Type B pancreatic cell (in vitro differentiated cells): ENCODE data around the gene OBP2A. TPM values are rescaled to one million over a fixed set of nuclear protein-coding genes. Genes with fewer than 3 reads are reported as not detected.

Source experiments
- DNase-seq: peaks from one replicate; pipeline ENCODE4 v3.0.0; 2021; ENCODE audit warnings: mixed read lengths; ENCODE audit not compliant: unreplicated experiment; ENCODE audit errors: extremely low spot score
- H3K27ac Mint-ChIP-seq: 2 replicates; pipeline ENCODE4 v1.8.0; 2021; ENCODE audit warnings: mild to moderate bottlenecking, mixed read lengths
- H3K27me3 Mint-ChIP-seq: 2 replicates; pipeline ENCODE4 v1.8.0; 2021; ENCODE audit warnings: mixed read lengths
- H3K36me3 Mint-ChIP-seq: 2 replicates; pipeline ENCODE4 v1.8.0; 2021; ENCODE audit warnings: mixed read lengths
- H3K4me1 Mint-ChIP-seq: one replicate; pipeline ENCODE4 v1.8.0; 2021; ENCODE audit warnings: mixed read lengths; ENCODE audit not compliant: unreplicated experiment
- H3K4me3 Mint-ChIP-seq: 2 replicates; pipeline ENCODE4 v1.8.0; 2021; ENCODE audit warnings: mild to moderate bottlenecking, mixed read lengths
- H3K9me3 Mint-ChIP-seq: 2 replicates; pipeline ENCODE4 v1.8.0; 2021; ENCODE audit warnings: mixed read lengths
- CTCF ChIP-seq: fragments of 200-600 bp; sonication (generic); conservative IDR thresholded peaks from 2 replicates; pipeline ENCODE4 v1.5.0; 2021; ENCODE audit warnings: antibody characterized with exemption, mild to moderate bottlenecking
- total RNA-seq: library from RNA; stranded (reverse); gene quantifications from 2 replicates; pipeline ENCODE4 v1.2.1, GENCODE V29; 2021; ENCODE audit warnings: low replicate concordance

The OBP2A gene
- total RNA-seq, 1 donor from 2014 or later = not detected

- no peak for TF ChIP-seq CTCF
- peaks cover 9% of the 10 kb centered on the region for H3K4me1 Mint-ChIP-seq
- H3K36me3 Mint-ChIP-seq = no peaks in the 10 kb centered on the region
- H3K27me3 Mint-ChIP-seq = peaks cover 4% of the 10 kb centered on the region
- H3K27ac Mint-ChIP-seq = no peak overlapping the region
- no peak overlapping the region for H3K4me3 Mint-ChIP-seq
- no peak for DNase-seq
- H3K9me3 Mint-ChIP-seq = peaks cover 1% of the 10 kb centered on the region
Observed at GRCh38 chr9:135514342-135515082, 31.4 kb upstream of the OBP2A start.

GRCh38 chr9:135515083-135515951 is 30.6 kb upstream of the OBP2A start:
- no peak for DNase-seq
- peaks cover 9% of the 10 kb centered on the region for H3K4me1 Mint-ChIP-seq
- no peak for TF ChIP-seq CTCF
- no peaks in the 10 kb centered on the region for H3K9me3 Mint-ChIP-seq
- H3K27ac Mint-ChIP-seq = no peak overlapping the region
- H3K4me3 Mint-ChIP-seq = no peak overlapping the region
- H3K27me3 Mint-ChIP-seq = peaks cover 4% of the 10 kb centered on the region
- H3K36me3 Mint-ChIP-seq = no peaks in the 10 kb centered on the region

GRCh38 chr9:135516132-135516860 is 29.6 kb upstream of the OBP2A start:
- Mint-ChIP-seq H3K27ac (no peak overlapping the region), H3K9me3 (no peaks in the 10 kb centered on the region), H3K4me1 (peaks cover 9% of the 10 kb centered on the region), H3K36me3 (no peaks in the 10 kb centered on the region), H3K4me3 (no peak overlapping the region), H3K27me3 (peaks cover 4% of the 10 kb centered on the region)
- no peak for TF ChIP-seq CTCF
- peak; percentile 63 for DNase-seq

- no peak for TF ChIP-seq CTCF
- peak; percentile 45 for DNase-seq
- Mint-ChIP-seq H3K36me3 (no peaks in the 10 kb centered on the region), H3K9me3 (no peaks in the 10 kb centered on the region), H3K27ac (no peak overlapping the region), H3K4me1 (peaks cover 7% of the 10 kb centered on the region), H3K27me3 (peaks cover 2% of the 10 kb centered on the region), H3K4me3 (no peak overlapping the region)
Observed at GRCh38 chr9:135517407-135517822, 28.5 kb upstream of the OBP2A start.

- no peak overlapping the region for H3K4me3 Mint-ChIP-seq
- DNase-seq = no peak
- no peak overlapping the region for H3K27ac Mint-ChIP-seq
- H3K9me3 Mint-ChIP-seq = no peaks in the 10 kb centered on the region
- H3K36me3 Mint-ChIP-seq = no peaks in the 10 kb centered on the region
- H3K27me3 Mint-ChIP-seq = no peaks in the 10 kb centered on the region
- no peak for TF ChIP-seq CTCF
- no peaks in the 10 kb centered on the region for H3K4me1 Mint-ChIP-seq
Observed at GRCh38 chr9:135519179-135519971, 26.6 kb upstream of the OBP2A start.
